SK-N-SH (cell line): ENCODE measurements around the gene FKBP7. TPM values are rescaled to one million over a fixed set of nuclear protein-coding genes. Genes with fewer than 3 reads are reported as not detected.

ENCODE experiments used
- CTCF ChIA-PET: fragments of 300-600, 350-600 bp; formaldehyde crosslinking; extraction: SDS; loops from one replicate; lab custom pipeline; 2021; lab: Yijun Ruan, JAX
- POLR2A ChIA-PET: fragments of 350-600 bp; sonication (Branson Sonifier 250); formaldehyde crosslinking; extraction: SDS; loops from one replicate; lab custom pipeline; 2020; ENCODE audit warnings: antibody characterized with exemption, inconsistent platforms; lab: Yijun Ruan, JAX
- DNase-seq: peaks from one replicate; pipeline ENCODE4 v3.0.0; 2012
- H2AFZ ChIP-seq: fragments of 200-600 bp; sonication (generic); 2 replicates; pipeline ENCODE4 v1.8.1; 2016; ENCODE audit warnings: antibody characterized with exemption, mild to moderate bottlenecking, low read depth
- H3F3A ChIP-seq: fragments of 200-600 bp; sonication (generic); replicated peaks from 2 replicates; pipeline ENCODE3; 2016; ENCODE audit warnings: antibody characterized with exemption, mild to moderate bottlenecking; ENCODE audit not compliant: insufficient read depth
- H3K27ac ChIP-seq, 2 experiments: fragments of 200-500 bp in 1 of 2; fragments of 200-600 bp in 1 of 2; sonication (Bioruptor generic) in 1 of 2; sonication (generic), shearing (Covaris generic) in 1 of 2; 2 replicates each; pipeline versions ENCODE4 v1.5.1 to v1.6.1; 2014 to 2016; ENCODE audit warnings: low read depth in 2 of 2, inconsistent platforms in 1 of 2, low read length in 1 of 2, mild to moderate bottlenecking in 1 of 2, mixed read lengths in 1 of 2
- H3K27me3 ChIP-seq: fragments of 200-600 bp; sonication (generic), shearing (Covaris generic); 2 replicates; pipeline ENCODE4 v1.6.1; 2016; ENCODE audit warnings: mixed run types; ENCODE audit not compliant: insufficient read depth
- H3K36me3 ChIP-seq, 2 experiments: fragments of 200-500 bp in 1 of 2; fragments of 200-600 bp in 1 of 2; sonication (Bioruptor generic) in 1 of 2; sonication (generic) in 1 of 2; replicated peaks in 1 of 2; 2 replicates each; pipeline versions ENCODE3 to v1.5.1; 2014 to 2016; ENCODE audit warnings: low read length in 1 of 2, mild to moderate bottlenecking in 1 of 2; ENCODE audit not compliant: insufficient read depth in 2 of 2, control insufficient read depth in 1 of 2
- H3K4me1 ChIP-seq, 2 experiments: fragments of 200-500 bp in 1 of 2; fragments of 200-600 bp in 1 of 2; sonication (Bioruptor generic) in 1 of 2; sonication (generic), shearing (Covaris generic) in 1 of 2; 2 replicates each; pipeline versions ENCODE4 v1.5.1 to v1.6.1; 2014 to 2016; ENCODE audit warnings: low read depth in 1 of 2, low read length in 1 of 2, mixed run types in 1 of 2; ENCODE audit not compliant: insufficient read depth in 2 of 2, control insufficient read depth in 1 of 2
- H3K4me2 ChIP-seq: fragments of 200-600 bp; sonication (generic), shearing (Covaris generic); 2 replicates; pipeline ENCODE4 v1.6.1; 2017; ENCODE audit warnings: mixed run types
- H3K4me3 ChIP-seq, 2 experiments: fragments of 200-500 bp in 1 of 2; fragments of 200-600 bp in 1 of 2; sonication (Bioruptor generic) in 1 of 2; sonication (generic), shearing (Covaris generic) in 1 of 2; 2 replicates each; pipeline versions ENCODE4 v1.5.1 to v1.8.1; 2014 to 2016; ENCODE audit warnings: low read depth in 2 of 2, inconsistent platforms in 1 of 2, low read length in 1 of 2, mild to moderate bottlenecking in 1 of 2, mixed read lengths in 1 of 2, moderate library complexity in 1 of 2
- H3K79me2 ChIP-seq: fragments of 200-600 bp; sonication (generic); 2 replicates; pipeline ENCODE4 v1.8.1; 2017; ENCODE audit warnings: mild to moderate bottlenecking; ENCODE audit not compliant: insufficient read depth
- H3K9ac ChIP-seq: fragments of 200-600 bp; sonication (generic); 2 replicates; pipeline ENCODE4 v1.6.1; 2017; ENCODE audit warnings: mixed run types
- H3K9me2 ChIP-seq: fragments of 200-600 bp; sonication (generic); 2 replicates; pipeline ENCODE4 v1.6.1; 2017; ENCODE audit warnings: mixed run types
- H3K9me3 ChIP-seq: fragments of 200-600 bp; sonication (generic); 2 replicates; pipeline ENCODE4 v1.6.1; 2017; ENCODE audit warnings: mixed run types, mild to moderate bottlenecking, moderate library complexity
- H4K20me1 ChIP-seq: fragments of 200-600 bp; sonication (generic); 2 replicates; pipeline ENCODE4 v1.6.1; 2017; ENCODE audit warnings: mild to moderate bottlenecking, mixed run types; ENCODE audit not compliant: insufficient read depth
- CHD2 ChIP-seq: fragments of 150-350 bp; IDR thresholded peaks from 2 replicates; pipeline ENCODE4 v1.6.1; 2018; ENCODE audit warnings: low read length; ENCODE audit not compliant: partially characterized antibody
- ELF1 ChIP-seq: IDR thresholded peaks from 2 replicates; pipeline ENCODE4 v1.4.0; 2012
- EP300 ChIP-seq, 2 experiments: IDR thresholded peaks; 2 replicates each; pipeline versions ENCODE4 v1.4.0 to v1.6.1; 2012; ENCODE audit warnings: borderline replicate concordance in 1 of 2, low read depth in 1 of 2, low read length in 1 of 2
- EZH2phosphoT487 ChIP-seq: fragments of 200-600 bp; sonication (generic); IDR thresholded peaks from 2 replicates; pipeline ENCODE4 v1.6.1; 2017; ENCODE audit warnings: low read depth, mixed run types, mild to moderate bottlenecking, antibody characterized with exemption, moderate library complexity, borderline replicate concordance
- FOXM1 ChIP-seq: IDR thresholded peaks from 2 replicates; pipeline ENCODE4 v1.4.0; 2012; ENCODE audit warnings: low read depth, mild to moderate bottlenecking
- MAX ChIP-seq: IDR thresholded peaks from 2 replicates; pipeline ENCODE4 v1.4.0; 2012; ENCODE audit warnings: low read depth
- MXI1 ChIP-seq: IDR thresholded peaks from 2 replicates; pipeline ENCODE4 v1.6.1; 2012; ENCODE audit warnings: mild to moderate bottlenecking, low read depth, low read length, improper control_type of control experiment
- POLR2AphosphoS5 ChIP-seq: IDR thresholded peaks from 2 replicates; pipeline ENCODE4 v1.6.1; 2012; ENCODE audit warnings: low read depth, low read length
- RCOR1 ChIP-seq: fragments of 150-350 bp; IDR thresholded peaks from 2 replicates; pipeline ENCODE4 v1.6.1; 2017; ENCODE audit warnings: antibody characterized with exemption, low read length
- REST ChIP-seq: IDR thresholded peaks from 2 replicates; pipeline ENCODE4 v1.6.1; 2012; ENCODE audit warnings: mild to moderate bottlenecking, low read depth, low read length, moderate library complexity
- RFX5 ChIP-seq: IDR thresholded peaks from 2 replicates; pipeline ENCODE4 v1.6.1; 2012; ENCODE audit warnings: mild to moderate bottlenecking, improper control_type of control experiment, low read length
- SMC3 ChIP-seq: IDR thresholded peaks from 2 replicates; pipeline ENCODE4 v1.6.1; 2012; ENCODE audit warnings: low read depth, low read length, improper control_type of control experiment
- TEAD4 ChIP-seq: IDR thresholded peaks from 2 replicates; pipeline ENCODE4 v1.4.0; 2012; ENCODE audit warnings: mild to moderate bottlenecking, borderline replicate concordance; ENCODE audit not compliant: insufficient read depth
- WGBS: methylation state at CpG from one replicate; pipeline ENCODE4 v1.1.6; 2017; ENCODE audit warnings: low lambda C conversion rate; 5-methylcytosine and 5-hydroxymethylcytosine counted together
- polyA plus RNA-seq, 3 experiments: library from polyadenylated mRNA; depleted of rRNA; stranded (reverse); fragments of >200 nt; gene quantifications; 2 replicates each; pipeline ENCODE4 v1.2.3, GENCODE V29; 2012
- TF ChIP-seq, protein P1 (sequence below): fragments of 150-350 bp; IDR thresholded peaks from 2 replicates; pipeline ENCODE4 v1.6.1; 2017; ENCODE audit warnings: antibody characterized with exemption, low read length, low read depth, borderline replicate concordance
- TF ChIP-seq, protein P2 (sequence below): IDR thresholded peaks from 2 replicates; pipeline ENCODE4 v1.4.0; 2012; ENCODE audit warnings: low read depth, borderline replicate concordance

FKBP7 gene
- polyA plus RNA-seq, 1 of the 3 experiments (the other 2 are of a cell fraction): 35.6 TPM

DNA sequence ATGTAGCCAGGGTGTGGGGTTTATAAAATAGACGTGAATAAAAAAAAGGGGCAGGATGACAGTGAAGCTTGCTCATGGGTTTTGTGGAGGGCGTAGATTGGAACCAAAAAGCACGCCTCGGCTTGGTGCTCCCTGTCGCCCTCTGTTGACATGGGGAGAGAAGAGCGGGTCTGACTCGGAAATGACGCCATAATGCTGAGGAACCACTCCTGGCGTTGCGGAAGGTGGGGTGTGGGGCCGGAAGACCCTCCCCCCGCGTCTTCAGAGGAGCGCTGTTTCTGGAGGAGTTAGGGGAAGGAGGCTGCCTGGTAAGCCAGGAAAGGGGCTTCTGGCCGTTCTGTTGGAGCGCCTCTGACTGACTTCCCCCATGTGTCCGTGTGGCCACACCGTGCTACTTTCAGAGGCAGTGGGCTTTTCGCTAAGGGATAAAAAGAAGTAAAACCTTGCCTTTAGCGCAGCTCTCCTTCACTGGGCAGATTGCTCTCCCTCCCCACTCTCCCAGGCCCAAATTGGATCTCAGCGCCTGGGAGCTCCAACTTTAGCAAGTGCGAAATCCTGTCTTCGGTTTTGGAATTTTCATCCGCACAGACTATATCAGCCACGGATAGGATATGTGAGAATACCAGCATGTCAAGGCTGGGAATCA is 44.7 kb upstream of the FKBP7 start (continued):
- TF ChIP-seq RCOR1 (0 out of 2 replicates have a peak, but pooled peaks have one; percentile 8), SMC3 (peak; percentile 33), EP300 (IDR thresholded peaks at IDR 0.05; ENCODE audit: borderline replicate concordance in 1 of 2, low read depth in 1 of 2, low read length in 1 of 2) (no peak), EZH2phosphoT487 (no peak), POLR2AphosphoS5 (peak; percentile 95), RFX5 (peak; percentile 71; the same call in 1 of the 2 replicates), ELF1 (peak; percentile 71), CHD2 (peak; percentile 85), MAX (peak; percentile 79)
- TF ChIP-seq, all 33 proteins: peak for 15

- no peak overlapping the region for H3K4me2 ChIP-seq
- no peak overlapping the region for H3K27ac ChIP-seq
- H4K20me1 ChIP-seq: no peaks in the 10 kb centered on the region
- H3F3A ChIP-seq: peaks cover 3% of the 10 kb centered on the region
- H2AFZ ChIP-seq: no peak overlapping the region
- H3K9me3 ChIP-seq: no peaks in the 10 kb centered on the region
- POLR2A ChIA-PET: no interaction called here
- H3K9ac ChIP-seq: no peak overlapping the region
- H3K36me3 ChIP-seq: peaks cover 17% of the 10 kb centered on the region in 2 experiments
- H3K4me1 ChIP-seq: peaks cover 0 to 3% of the 10 kb centered on the region in 2 experiments; a peak in 2 of 4 replicates
- CTCF ChIA-PET: interaction anchor here (1.5 to 3.1 kb wide), 5 partner anchors 10 to 107 kb away, joined by 3 to 12 read pairs (median 6); no protein-coding TSS in a partner anchor
- H3K27me3 ChIP-seq: no peaks in the 10 kb centered on the region
- H3K9me2 ChIP-seq: no peaks in the 10 kb centered on the region
- peaks cover 34% of the 10 kb centered on the region for H3K79me2 ChIP-seq
- no peak overlapping the region for H3K4me3 ChIP-seq
- TF ChIP-seq MXI1: no peak
- WGBS: 94% methylated on average over 11 of the region's 11 CpGs
- DNase-seq: no peak
Measured at GRCh38 chr2:178521304-178522150, 43.1 kb upstream of the FKBP7 start.

DNA sequence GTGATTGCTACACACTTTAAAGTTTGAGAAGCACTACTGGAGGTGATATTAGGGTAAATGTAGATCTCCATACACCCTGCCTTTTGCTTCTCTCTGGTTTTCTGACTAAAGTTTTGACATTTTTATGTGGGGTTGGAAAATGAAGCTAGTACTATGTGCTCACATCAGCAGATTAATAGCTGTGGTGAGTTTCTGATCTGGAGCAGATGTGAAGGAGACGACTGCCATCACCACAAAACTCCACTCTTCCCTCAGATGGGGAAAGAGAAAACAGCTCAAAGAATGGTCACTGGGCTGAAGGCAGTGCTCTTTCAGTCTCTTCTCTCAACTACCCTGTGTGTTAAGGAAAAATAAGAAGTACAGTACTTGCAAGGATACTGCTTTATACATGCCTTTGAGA is 39.1 kb upstream of the FKBP7 start:
- peaks cover under 1% of the 10 kb centered on the region for H3F3A ChIP-seq
- no peaks in the 10 kb centered on the region for H3K27me3 ChIP-seq
- no peaks in the 10 kb centered on the region for H4K20me1 ChIP-seq
- no peaks in the 10 kb centered on the region for H3K9me3 ChIP-seq
- ChIA-PET CTCF (interaction anchor here (0.8 to 1.8 kb wide), 3 partner anchors 103 to 405 kb away, joined by 3 to 8 read pairs (median 5); partner anchors contain the start of gene RBM45), POLR2A (no interaction called here)
- H3K4me3 ChIP-seq: no peak overlapping the region
- no peaks in the 10 kb centered on the region; a peak in 1 of 4 replicates for H3K4me1 ChIP-seq
- H3K36me3 ChIP-seq: peaks cover 22 to 28% of the 10 kb centered on the region in 2 experiments
- H3K9ac ChIP-seq: no peak overlapping the region
- H2AFZ ChIP-seq: no peak overlapping the region
- DNase-seq: no peak
- 100% methylated on average over 1 of the region's 1 CpG for WGBS
- no peak overlapping the region for H3K4me2 ChIP-seq
- no peak overlapping the region for H3K27ac ChIP-seq
- 0 out of 2 replicates have a peak, but pooled peaks cover 3% of the 10 kb centered on the region for H3K9me2 ChIP-seq
- H3K79me2 ChIP-seq: peaks cover 13% of the 10 kb centered on the region
- TF ChIP-seq REST (no peak), RFX5 (no peak), MXI1 (no peak), ELF1 (no peak), POLR2AphosphoS5 (no peak), TEAD4 (no peak), FOXM1 (no peak)
- TF ChIP-seq, protein P1, sequence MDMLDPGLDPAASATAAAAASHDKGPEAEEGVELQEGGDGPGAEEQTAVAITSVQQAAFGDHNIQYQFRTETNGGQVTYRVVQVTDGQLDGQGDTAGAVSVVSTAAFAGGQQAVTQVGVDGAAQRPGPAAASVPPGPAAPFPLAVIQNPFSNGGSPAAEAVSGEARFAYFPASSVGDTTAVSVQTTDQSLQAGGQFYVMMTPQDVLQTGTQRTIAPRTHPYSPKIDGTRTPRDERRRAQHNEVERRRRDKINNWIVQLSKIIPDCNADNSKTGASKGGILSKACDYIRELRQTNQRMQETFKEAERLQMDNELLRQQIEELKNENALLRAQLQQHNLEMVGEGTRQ: no peak
- TF ChIP-seq, protein P2, sequence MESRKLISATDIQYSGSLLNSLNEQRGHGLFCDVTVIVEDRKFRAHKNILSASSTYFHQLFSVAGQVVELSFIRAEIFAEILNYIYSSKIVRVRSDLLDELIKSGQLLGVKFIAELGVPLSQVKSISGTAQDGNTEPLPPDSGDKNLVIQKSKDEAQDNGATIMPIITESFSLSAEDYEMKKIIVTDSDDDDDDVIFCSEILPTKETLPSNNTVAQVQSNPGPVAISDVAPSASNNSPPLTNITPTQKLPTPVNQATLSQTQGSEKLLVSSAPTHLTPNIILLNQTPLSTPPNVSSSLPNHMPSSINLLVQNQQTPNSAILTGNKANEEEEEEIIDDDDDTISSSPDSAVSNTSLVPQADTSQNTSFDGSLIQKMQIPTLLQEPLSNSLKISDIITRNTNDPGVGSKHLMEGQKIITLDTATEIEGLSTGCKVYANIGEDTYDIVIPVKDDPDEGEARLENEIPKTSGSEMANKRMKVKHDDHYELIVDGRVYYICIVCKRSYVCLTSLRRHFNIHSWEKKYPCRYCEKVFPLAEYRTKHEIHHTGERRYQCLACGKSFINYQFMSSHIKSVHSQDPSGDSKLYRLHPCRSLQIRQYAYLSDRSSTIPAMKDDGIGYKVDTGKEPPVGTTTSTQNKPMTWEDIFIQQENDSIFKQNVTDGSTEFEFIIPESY: no peak
